ENCODE data around the gene LFNG. TPM values are rescaled to one million over a fixed set of nuclear protein-coding genes. Genes with fewer than 3 reads are reported as not detected.

LFNG gene
- total RNA-seq, 1 experiment from 2014 or later, result 38.1 TPM

DNA sequence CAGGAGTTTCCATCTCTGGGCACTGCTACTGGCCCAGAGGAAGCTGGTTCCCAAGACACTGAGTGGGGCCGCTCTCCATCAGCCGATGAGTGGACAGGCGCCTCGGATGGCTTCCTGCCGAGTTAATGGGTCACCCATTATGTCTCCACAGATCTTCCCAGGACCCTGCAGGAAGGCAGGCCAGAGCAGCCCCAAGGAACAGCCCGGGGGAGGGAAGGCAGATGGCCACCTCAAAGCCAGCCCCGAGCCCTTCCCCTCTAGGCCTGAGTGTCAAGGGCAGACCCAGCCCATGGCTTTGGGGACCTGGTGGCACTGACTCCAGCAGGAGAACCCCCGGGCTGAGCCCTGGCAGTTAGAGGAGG, 3.4 kb upstream of the LFNG start:
- ChIA-PET CTCF (interaction anchor here (0.6 kb wide), 1 partner anchor 784 kb away, joined by 3 read pairs; no protein-coding TSS in a partner anchor), POLR2A (interaction anchor here (0.6 kb wide), 1 partner anchor 170 kb away, joined by 3 read pairs; no protein-coding TSS in a partner anchor)
- Histone ChIP-seq H3K9me3 (ENCODE audit: control insufficient read depth, insufficient read depth, low read depth, low read length) (no peaks in the 10 kb centered on the region), H3K4me1 (ENCODE audit: control insufficient read depth, insufficient read depth, low read length) (peaks cover 48% of the 10 kb centered on the region), H3K4me3 (ENCODE audit: low read depth in 2 of 2, low read length in 2 of 2) (no peak overlapping the region), H3K36me3 (ENCODE audit: control insufficient read depth, insufficient read depth, low read length) (no peaks in the 10 kb centered on the region), H3K27ac (ENCODE audit: low read length) (peak overlapping the region; percentile 48), H3K27me3 (ENCODE audit: control insufficient read depth, insufficient read depth, low read length) (no peaks in the 10 kb centered on the region)
- no TSS peak for BruUV-seq (replicated peaks)
- no peak for DNase-seq (ENCODE audit: low read depth, low spot score)
- no peak for ATAC-seq
- in situ Hi-C loops (cut with HindIII; ENCODE audit: low pct_unique_long_range_greater_than_20kb, low sequenced_read_pairs), result no loop called here
- TF ChIP-seq, protein P1, sequence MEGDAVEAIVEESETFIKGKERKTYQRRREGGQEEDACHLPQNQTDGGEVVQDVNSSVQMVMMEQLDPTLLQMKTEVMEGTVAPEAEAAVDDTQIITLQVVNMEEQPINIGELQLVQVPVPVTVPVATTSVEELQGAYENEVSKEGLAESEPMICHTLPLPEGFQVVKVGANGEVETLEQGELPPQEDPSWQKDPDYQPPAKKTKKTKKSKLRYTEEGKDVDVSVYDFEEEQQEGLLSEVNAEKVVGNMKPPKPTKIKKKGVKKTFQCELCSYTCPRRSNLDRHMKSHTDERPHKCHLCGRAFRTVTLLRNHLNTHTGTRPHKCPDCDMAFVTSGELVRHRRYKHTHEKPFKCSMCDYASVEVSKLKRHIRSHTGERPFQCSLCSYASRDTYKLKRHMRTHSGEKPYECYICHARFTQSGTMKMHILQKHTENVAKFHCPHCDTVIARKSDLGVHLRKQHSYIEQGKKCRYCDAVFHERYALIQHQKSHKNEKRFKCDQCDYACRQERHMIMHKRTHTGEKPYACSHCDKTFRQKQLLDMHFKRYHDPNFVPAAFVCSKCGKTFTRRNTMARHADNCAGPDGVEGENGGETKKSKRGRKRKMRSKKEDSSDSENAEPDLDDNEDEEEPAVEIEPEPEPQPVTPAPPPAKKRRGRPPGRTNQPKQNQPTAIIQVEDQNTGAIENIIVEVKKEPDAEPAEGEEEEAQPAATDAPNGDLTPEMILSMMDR (IDR thresholded peaks at IDR 0.05), result no peak
- intact Hi-C loops (cut with micrococcal nuclease; ENCODE audit: unreplicated experiment), result no loop called here

DNA sequence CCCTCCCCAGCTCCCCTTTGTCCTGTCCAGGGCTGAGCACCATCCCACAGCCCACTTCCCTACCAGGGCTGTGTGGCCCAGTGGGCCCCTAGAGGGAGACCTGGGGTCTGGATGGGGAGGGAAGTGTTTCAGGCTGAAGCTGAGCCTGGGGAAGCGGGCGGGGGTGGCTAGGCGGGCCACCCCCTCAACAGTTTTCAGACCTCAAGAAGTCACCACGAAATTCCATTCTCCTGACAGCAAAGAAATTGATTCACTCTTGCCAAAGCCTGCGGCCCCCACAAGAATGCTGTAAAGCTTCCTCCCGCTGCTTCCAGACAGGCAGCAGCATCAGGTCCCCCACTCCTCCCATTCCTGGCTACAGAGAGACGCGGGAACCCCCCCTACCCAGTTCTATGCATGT, 2.5 kb upstream of the LFNG start:
- BruUV-seq (replicated peaks), result no TSS peak
- H3K27me3 ChIP-seq (ENCODE audit: control insufficient read depth, insufficient read depth, low read length), result no peaks in the 10 kb centered on the region
- DNase-seq (ENCODE audit: low read depth, low spot score) (no peak), ATAC-seq (no peak)
- peaks cover 45% of the 10 kb centered on the region for H3K4me1 ChIP-seq (ENCODE audit: control insufficient read depth, insufficient read depth, low read length)
- ChIA-PET POLR2A (interaction anchor here (0.6 kb wide), 1 partner anchor 18 kb away, joined by 4 read pairs; no protein-coding TSS in a partner anchor), CTCF (interaction anchor here (0.9 kb wide), 1 partner anchor 33 kb away, joined by 3 read pairs; no protein-coding TSS in a partner anchor)
- no peaks in the 10 kb centered on the region for H3K9me3 ChIP-seq (ENCODE audit: control insufficient read depth, insufficient read depth, low read depth, low read length)
- intact Hi-C loops (cut with micrococcal nuclease; ENCODE audit: unreplicated experiment), result no loop called here
- TF ChIP-seq, protein P1 (IDR thresholded peaks at IDR 0.05), result no peak
- no peak for TF ChIP-seq SIN3A (IDR thresholded peaks at IDR 0.05; ENCODE audit: borderline replicate concordance, insufficient read depth, low read depth, low read length)
- TF ChIP-seq REST (IDR thresholded peaks at IDR 0.05; ENCODE audit: insufficient read depth in 1 of 2, low read depth in 2 of 2, low read length in 1 of 2), result no peak
- no peak for TF ChIP-seq TCF7L2 (IDR thresholded peaks at IDR 0.05; ENCODE audit: low read depth, low read length)
- TF ChIP-seq POLR2AphosphoS5 (IDR thresholded peaks at IDR 0.05; ENCODE audit: low read depth, low read length), result no peak
- H3K27ac ChIP-seq (ENCODE audit: low read length), result peak overlapping the region; percentile 48; the same call in 1 of the 2 replicates
- no peaks in the 10 kb centered on the region for H3K36me3 ChIP-seq (ENCODE audit: control insufficient read depth, insufficient read depth, low read length)
- in situ Hi-C loops (cut with HindIII; ENCODE audit: low pct_unique_long_range_greater_than_20kb, low sequenced_read_pairs), result no loop called here
- H3K4me3 ChIP-seq (ENCODE audit: low read depth in 2 of 2, low read length in 2 of 2), result no peak overlapping the region
